NT2/D1 (cell line): ENCODE results near the gene EHF.

Experiments used
- DNase-seq: peaks from one replicate; pipeline ENCODE4 v3.0.0-alpha.2; 2011; ENCODE audit warnings: low read depth, low spot score
- H3K27me3 ChIP-seq: 2 replicates; pipeline ENCODE4 v1.6.0; 2011; ENCODE audit warnings: mild to moderate bottlenecking; ENCODE audit not compliant: insufficient read length, insufficient read depth
- H3K36me3 ChIP-seq: 2 replicates; pipeline ENCODE4 v1.6.1; 2011; ENCODE audit warnings: mild to moderate bottlenecking, low read length, mixed read lengths; ENCODE audit not compliant: insufficient read depth, insufficient read length
- H3K4me1 ChIP-seq: 2 replicates; pipeline ENCODE4 v1.5.1; 2011; ENCODE audit not compliant: insufficient read depth, insufficient read length
- H3K4me3 ChIP-seq: 2 replicates; pipeline ENCODE4 v1.5.1; 2011; ENCODE audit warnings: low read depth; ENCODE audit not compliant: insufficient read length
- H3K9ac ChIP-seq: 2 replicates; pipeline ENCODE4 v1.6.0; 2011; ENCODE audit warnings: low read depth; ENCODE audit not compliant: insufficient read length
- H3K9me3 ChIP-seq: 2 replicates; pipeline ENCODE4 v1.5.1; 2011; ENCODE audit warnings: mild to moderate bottlenecking, low read length; ENCODE audit not compliant: insufficient read depth
- SUZ12 ChIP-seq: IDR thresholded peaks from 2 replicates; pipeline ENCODE4 v1.6.1; 2011; ENCODE audit not compliant: insufficient read length, insufficient read depth; ENCODE audit errors: extremely low read depth
- YY1 ChIP-seq: IDR thresholded peaks from 2 replicates; pipeline ENCODE4 v1.6.1; 2011; ENCODE audit not compliant: insufficient read length, insufficient read depth
- ZNF274 ChIP-seq: IDR thresholded peaks from 2 replicates; pipeline ENCODE4 v1.6.1; 2011; ENCODE audit warnings: mild to moderate bottlenecking, low read depth, low read length

Gene EHF

DNA sequence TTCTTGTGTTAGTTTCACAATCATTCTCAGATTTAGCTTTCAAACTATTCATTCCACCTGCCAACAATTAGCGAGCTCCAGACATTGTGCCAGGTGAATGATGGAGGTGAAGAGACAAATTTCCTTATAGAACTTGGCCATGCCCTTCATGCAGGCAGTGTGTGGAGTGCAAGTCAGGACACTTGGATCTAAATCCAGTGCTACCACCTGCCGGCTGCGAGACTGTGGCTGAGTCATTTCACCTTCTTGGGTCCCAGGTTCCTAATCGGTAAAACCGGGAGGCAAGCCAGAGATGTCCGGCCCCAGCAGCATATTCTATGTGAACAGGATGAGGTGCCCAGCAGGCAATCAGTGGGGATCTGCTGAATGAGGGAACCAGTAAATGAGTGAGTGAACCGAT lies 18.6 kb upstream of the EHF start:
- Histone ChIP-seq H3K4me1 (no peaks in the 10 kb centered on the region), H3K27me3 (no peaks in the 10 kb centered on the region), H3K9ac (no peak overlapping the region), H3K36me3 (no peaks in the 10 kb centered on the region), H3K9me3 (no peaks in the 10 kb centered on the region), H3K4me3 (no peak overlapping the region)
- TF ChIP-seq ZNF274 (no peak), YY1 (no peak), SUZ12 (no peak)
- DNase-seq = no peak

DNA sequence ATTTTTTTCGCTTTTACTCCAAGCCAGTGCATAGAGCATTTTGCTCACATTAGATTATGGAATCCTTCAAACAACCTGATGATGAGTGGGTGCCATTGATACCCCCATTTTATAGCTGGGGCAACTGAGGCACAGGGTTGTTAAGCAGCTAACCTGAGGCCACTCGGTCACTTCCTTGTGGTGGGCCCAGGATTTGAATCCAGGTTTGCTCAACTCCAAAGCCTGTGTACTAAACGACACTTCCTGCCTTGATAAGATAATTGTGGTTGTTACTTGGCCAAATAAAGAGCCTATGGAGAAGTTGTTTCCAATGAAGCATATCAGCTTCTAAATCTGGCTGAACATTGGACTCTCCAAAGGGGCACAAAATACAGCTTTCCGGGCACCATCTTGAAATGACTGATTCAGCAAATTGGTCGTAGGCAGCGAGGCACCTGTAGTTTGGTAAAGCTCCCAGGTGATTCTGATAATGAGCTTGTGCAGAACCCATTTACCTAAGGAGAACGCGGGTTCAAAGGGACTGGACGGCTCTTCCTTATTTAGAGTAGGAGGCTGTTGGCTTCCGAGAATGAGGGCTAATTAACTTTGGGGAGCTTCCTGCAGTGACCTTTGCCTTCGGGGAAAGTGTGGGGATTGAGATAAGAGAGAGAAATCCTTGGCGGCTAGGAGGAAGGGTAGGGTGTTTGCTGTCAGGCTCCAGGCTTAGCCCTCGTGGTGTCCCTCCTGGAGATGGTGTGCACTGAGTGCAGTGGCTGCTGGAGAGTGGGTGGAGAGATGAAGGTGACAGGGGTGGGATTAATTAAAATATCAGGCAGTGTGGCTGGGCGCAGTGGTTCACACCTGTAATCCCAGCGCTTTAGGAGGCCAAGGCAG lies 17.5 kb upstream of the EHF start:
- no peaks in the 10 kb centered on the region for H3K36me3 ChIP-seq
- H3K9ac ChIP-seq = no peak overlapping the region
- H3K9me3 ChIP-seq = no peaks in the 10 kb centered on the region
- no peak for TF ChIP-seq SUZ12
- no peak for TF ChIP-seq ZNF274
- no peak for TF ChIP-seq YY1
- no peaks in the 10 kb centered on the region for H3K27me3 ChIP-seq
- no peak overlapping the region for H3K4me3 ChIP-seq
- H3K4me1 ChIP-seq = no peaks in the 10 kb centered on the region
- DNase-seq = no peak

DNA sequence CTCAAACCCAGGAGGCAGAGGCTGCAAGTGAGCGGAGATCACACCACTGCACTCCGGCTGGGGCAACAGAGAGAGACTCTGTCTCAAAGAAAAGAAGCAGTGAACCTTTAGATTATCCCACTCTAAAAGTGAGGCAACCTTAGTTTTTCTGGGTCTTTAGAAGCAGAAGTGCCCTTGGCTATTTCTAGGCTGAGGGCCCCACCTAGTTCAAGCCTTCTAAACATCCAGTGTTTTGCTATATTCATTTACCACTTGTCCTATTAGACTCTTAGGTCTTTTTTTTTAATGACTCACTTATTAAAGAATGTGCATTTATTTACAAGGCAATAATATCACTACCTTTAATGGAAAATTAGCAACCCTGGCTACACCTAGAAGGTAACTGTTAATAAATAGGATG lies 16.7 kb upstream of the EHF start:
- Histone ChIP-seq H3K27me3 (no peaks in the 10 kb centered on the region), H3K36me3 (no peaks in the 10 kb centered on the region), H3K9ac (no peak overlapping the region), H3K9me3 (no peaks in the 10 kb centered on the region), H3K4me3 (no peak overlapping the region), H3K4me1 (no peaks in the 10 kb centered on the region)
- DNase-seq = no peak
- TF ChIP-seq SUZ12 (no peak), ZNF274 (no peak), YY1 (no peak)

DNA sequence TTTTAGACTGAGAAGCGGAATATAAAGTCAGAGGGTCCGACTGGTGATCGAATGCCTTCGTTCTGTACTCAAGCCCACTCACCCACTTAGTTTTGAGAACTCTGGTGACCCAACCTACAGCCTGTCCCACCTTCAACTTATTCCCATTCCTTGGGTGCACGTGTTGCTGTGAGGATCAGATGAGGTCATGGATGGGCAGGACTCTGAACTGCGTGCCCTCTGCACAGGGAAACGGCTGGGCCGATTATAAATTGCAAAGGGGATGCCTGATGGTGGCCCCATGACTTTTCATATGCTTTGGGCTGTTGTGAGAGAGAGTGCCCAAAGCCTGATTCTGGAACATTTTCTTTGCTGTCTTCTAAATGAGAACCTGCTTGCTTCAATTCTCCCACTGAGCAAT lies 16.0 kb upstream of the EHF start:
- TF ChIP-seq SUZ12 (no peak), ZNF274 (no peak), YY1 (no peak)
- H3K27me3 ChIP-seq = no peaks in the 10 kb centered on the region
- H3K36me3 ChIP-seq = no peaks in the 10 kb centered on the region
- no peak overlapping the region for H3K4me3 ChIP-seq
- no peak for DNase-seq
- no peak overlapping the region for H3K9ac ChIP-seq
- H3K4me1 ChIP-seq = no peaks in the 10 kb centered on the region
- H3K9me3 ChIP-seq = no peaks in the 10 kb centered on the region

DNA sequence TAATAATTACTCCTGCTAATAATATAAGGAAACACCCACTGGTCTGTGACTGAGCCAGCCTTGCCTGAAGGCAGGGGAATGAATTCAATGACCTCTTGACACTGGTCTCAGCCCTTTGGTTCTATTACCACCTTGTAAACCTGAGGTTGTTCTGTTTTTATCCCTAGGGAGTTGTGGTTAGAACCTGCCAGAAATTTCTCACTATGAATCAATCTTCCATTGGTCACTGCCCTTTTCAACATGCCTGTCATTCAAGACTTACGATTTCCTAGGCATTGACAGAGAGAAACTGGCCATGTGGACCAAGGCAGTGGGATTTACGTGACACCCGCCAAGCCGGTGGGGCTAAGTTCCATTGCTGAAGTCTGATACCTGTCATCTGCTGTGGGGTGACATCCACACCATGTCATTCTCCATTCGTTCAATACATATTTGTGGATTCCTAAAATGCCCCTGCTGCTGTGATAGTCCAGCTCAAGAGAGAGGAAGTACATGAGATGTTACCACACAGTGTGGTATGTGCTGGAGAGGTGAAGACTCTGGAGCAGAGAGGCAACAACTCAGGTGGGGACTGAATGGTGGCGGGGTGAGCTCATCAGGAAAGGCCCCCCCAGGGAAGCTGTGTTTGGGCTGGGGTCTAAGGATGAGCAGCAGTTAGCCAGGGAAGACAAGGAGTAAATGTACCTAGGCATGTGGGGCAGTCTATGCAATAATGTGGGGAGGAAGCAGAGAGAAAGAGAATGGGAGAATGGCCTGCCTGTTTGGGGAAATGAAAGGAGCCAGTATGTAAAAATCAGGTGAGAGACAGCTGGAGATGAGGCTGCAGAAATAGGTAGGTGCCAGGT lies 15.2 kb upstream of the EHF start:
- DNase-seq = no peak
- TF ChIP-seq SUZ12 (no peak), ZNF274 (no peak), YY1 (no peak)
- no peaks in the 10 kb centered on the region for H3K27me3 ChIP-seq
- H3K9me3 ChIP-seq = no peaks in the 10 kb centered on the region
- no peaks in the 10 kb centered on the region for H3K4me1 ChIP-seq
- no peak overlapping the region for H3K4me3 ChIP-seq
- H3K9ac ChIP-seq = no peak overlapping the region
- H3K36me3 ChIP-seq = no peaks in the 10 kb centered on the region

DNA sequence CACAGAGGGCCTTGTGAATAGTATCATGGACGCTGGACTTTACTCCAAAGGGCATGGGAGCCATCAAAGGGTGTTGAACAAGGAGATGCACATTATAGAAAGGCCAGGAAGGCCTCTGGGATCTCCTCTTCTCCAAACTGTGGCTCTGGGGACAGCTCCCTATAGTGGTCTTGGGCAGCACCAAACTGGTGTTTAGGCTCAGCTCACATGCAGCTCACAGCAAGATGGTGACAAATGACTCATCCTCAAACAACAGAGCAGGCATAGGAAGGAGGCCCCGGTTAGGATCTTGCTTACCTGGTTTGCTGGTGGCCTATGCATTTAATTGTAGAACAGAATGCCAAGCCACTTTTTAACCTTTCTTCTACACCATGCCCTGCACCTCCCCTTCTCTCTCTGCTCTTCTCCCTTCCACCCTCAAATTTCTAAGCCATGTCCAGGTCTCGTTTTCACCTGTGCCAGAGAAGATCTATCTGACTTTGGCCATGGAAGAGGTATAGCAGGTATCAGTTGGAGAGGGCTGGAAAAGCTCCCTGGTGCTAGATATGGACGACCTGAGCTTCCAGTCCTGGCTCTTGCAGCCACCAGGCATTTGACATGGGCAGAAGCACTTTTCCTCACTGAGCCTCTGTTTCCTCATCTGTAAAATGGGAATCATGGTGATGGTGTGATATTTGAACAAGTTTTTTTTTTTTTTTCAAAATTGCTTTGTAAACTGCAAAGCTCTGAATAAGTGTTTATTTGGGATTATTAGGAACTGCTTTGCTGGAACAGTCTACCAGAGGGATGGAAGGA lies 14.4 kb upstream of the EHF start:
- H3K4me3 ChIP-seq = no peak overlapping the region
- H3K27me3 ChIP-seq = no peaks in the 10 kb centered on the region
- no peak for TF ChIP-seq ZNF274
- no peak for DNase-seq
- no peak overlapping the region for H3K9ac ChIP-seq
- no peaks in the 10 kb centered on the region for H3K36me3 ChIP-seq
- H3K4me1 ChIP-seq = no peaks in the 10 kb centered on the region
- H3K9me3 ChIP-seq = no peaks in the 10 kb centered on the region
